GM23248 (cell line): ENCODE data around the gene RBSN.

ENCODE experiments used
- EZH2 ChIP-seq: fragments of 200-600 bp; sonication (generic); IDR thresholded peaks from 2 replicates; pipeline ENCODE4 v1.6.1; 2018; ENCODE audit warnings: antibody characterized with exemption, mild to moderate bottlenecking; ENCODE audit not compliant: insufficient read depth, poor library complexity, severe bottlenecking
- EZH2phosphoT487 ChIP-seq: fragments of 200-600 bp; sonication (generic); IDR thresholded peaks from 2 replicates; pipeline ENCODE4 v1.6.1; 2018; ENCODE audit warnings: antibody characterized with exemption, moderate library complexity, mild to moderate bottlenecking, low read depth; ENCODE audit not compliant: insufficient read depth

DNA sequence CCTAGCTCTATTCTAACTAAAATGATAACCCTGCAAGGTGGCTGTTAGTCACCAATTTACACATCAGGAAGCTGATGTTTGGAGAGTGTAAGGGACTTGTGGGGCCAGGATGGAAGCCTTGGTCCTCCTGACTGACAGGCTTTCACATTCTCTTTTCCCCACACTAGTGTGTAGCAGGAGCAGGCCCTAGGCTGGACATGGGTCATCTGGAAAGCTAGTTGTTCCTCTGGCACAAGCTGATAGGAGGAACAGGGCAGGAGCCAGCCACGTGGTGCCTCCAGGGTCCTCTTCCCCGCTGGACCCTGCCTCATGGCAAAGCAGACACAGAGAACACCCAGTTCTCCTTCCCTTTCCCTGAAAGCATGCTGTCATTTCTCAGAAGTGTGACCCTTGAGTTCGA lies 18.1 kb upstream of the RBSN start:
- TF ChIP-seq EZH2 (no peak), EZH2phosphoT487 (no peak)
